Activated naive CD4-positive, alpha-beta T cell treated with anti-CD3 and anti-CD28 coated beads, Interleukin-2, amount 10 ng/mL, durations not matched to agents 7 days and 5 days (primary cell): ENCODE measurements around the gene CSF2RB.
A peak's percentile ranks its signal among the peaks of the same experiment; 100 is the strongest.

ENCODE experiments used
- CTCF ChIA-PET: fragments of 350-600 bp; sonication (Branson Sonifier 250); formaldehyde crosslinking; loops from one replicate; lab custom pipeline; 2021; ENCODE audit warnings: antibody characterized with exemption; lab: Charles Lee
- DNase-seq: peaks from one replicate; pipeline ENCODE4 v3.0.0-alpha.2; 2020
- H3K27ac Mint-ChIP-seq: one replicate; pipeline ENCODE4 v1.8.0; 2021; ENCODE audit warnings: mild to moderate bottlenecking, moderate library complexity, mixed read lengths
- H3K27me3 Mint-ChIP-seq: one replicate; pipeline ENCODE4 v1.8.0; 2021; ENCODE audit warnings: mild to moderate bottlenecking, mixed read lengths
- H3K36me3 Mint-ChIP-seq: one replicate; pipeline ENCODE4 v1.8.0; 2021; ENCODE audit warnings: mixed read lengths
- H3K4me1 Mint-ChIP-seq: one replicate; pipeline ENCODE4 v1.8.0; 2021; ENCODE audit warnings: mixed read lengths
- H3K4me3 Mint-ChIP-seq: one replicate; pipeline ENCODE4 v1.8.0; 2021; ENCODE audit warnings: mild to moderate bottlenecking, moderate library complexity, mixed read lengths
- H3K9me3 Mint-ChIP-seq: one replicate; pipeline ENCODE4 v1.8.0; 2021; ENCODE audit warnings: mixed read lengths

The CSF2RB gene

DNA sequence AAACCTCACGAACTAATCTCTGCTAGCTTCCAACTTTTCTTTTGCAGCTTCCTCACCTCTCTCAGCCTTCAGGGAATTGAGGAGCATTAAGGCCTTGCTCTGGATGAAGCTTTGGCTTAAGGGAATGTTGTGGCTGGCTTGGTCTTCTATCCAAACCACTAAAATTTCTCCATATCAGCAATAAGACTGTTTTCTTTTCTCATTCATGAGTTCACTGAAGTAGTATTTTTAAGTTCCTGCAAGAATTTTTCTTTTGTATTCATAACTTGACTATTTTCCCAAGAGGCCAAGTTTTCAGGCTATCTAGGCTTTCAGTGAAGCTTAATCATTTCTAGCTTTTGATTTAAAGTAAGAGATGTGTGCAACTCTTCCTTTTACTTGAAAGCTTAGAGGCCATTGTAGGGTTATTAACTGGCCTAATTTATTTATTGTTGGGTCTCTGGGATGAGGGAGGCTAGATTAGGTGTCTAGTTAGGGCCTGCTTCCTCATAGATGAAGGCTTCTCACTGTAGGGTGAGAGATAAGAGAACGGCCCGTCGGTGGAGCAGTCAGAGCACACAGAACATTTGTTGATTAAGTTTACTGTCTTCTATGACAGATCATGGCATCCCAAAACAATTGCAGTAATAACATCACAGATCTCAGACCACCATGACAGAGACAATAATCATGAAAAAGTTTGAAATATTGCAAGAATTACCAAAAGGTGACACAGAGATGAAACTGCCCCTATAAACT is 33.2 kb downstream of the CSF2RB start:
- H3K4me1 Mint-ChIP-seq = no peaks in the 10 kb centered on the region
- CTCF ChIA-PET = interaction anchor here (1.3 kb wide), 1 partner anchor 31 kb away, joined by 7 read pairs; no protein-coding TSS in a partner anchor
- no peaks in the 10 kb centered on the region for H3K9me3 Mint-ChIP-seq
- peak; percentile 17 for DNase-seq
- H3K27me3 Mint-ChIP-seq = peaks cover 11% of the 10 kb centered on the region
- no peak overlapping the region for H3K4me3 Mint-ChIP-seq
- no peak overlapping the region for H3K27ac Mint-ChIP-seq
- no peaks in the 10 kb centered on the region for H3K36me3 Mint-ChIP-seq

DNA sequence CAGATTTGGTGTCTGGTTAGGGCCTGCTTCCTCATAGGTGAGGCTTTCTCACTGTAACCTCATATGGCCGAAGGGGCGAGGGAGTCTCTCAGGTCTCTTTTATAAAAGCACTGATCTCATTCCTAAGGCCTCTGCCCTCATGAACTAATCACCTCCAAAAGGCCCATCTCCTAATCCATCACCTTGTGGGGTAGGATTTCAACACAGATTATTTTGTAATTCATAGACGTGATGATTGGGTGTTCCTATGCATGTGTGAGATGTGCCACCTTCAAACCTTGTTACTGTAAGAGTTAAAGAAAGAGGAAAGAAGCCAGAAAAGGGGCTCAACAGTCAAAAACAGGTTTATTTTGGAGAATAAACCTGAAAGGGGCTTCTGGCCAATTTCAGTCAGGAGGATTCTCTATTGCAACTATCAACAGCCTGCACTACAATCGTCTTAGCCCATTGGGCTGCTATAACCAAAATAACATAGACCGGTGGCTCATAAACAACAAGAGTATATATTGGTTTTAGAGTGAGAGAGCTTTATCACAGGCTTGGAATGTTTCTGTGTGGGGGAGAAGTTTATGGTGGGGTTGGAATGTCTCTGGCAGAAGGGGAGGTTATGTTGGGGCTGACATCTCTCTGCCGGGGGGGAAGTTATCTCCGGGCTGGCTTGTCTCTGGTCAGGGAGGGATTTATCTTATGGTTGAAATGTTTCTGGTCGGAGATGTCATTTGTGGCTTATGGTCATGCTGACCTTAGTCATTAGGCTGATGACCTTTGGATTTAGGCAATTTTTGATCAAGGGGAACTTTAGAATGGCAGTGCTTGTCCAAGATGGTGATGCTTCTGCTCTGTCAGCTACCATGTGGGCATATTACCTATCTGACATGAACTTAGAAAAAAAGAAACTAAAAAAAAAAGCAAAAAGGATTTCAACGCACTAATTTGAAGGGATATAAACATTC is 35.1 kb downstream of the CSF2RB start:
- Mint-ChIP-seq H3K4me1 (no peaks in the 10 kb centered on the region), H3K9me3 (no peaks in the 10 kb centered on the region), H3K36me3 (no peaks in the 10 kb centered on the region), H3K27ac (no peak overlapping the region), H3K27me3 (peaks cover 8% of the 10 kb centered on the region), H3K4me3 (no peak overlapping the region)
- CTCF ChIA-PET = no interaction called here
- no peak for DNase-seq

DNA sequence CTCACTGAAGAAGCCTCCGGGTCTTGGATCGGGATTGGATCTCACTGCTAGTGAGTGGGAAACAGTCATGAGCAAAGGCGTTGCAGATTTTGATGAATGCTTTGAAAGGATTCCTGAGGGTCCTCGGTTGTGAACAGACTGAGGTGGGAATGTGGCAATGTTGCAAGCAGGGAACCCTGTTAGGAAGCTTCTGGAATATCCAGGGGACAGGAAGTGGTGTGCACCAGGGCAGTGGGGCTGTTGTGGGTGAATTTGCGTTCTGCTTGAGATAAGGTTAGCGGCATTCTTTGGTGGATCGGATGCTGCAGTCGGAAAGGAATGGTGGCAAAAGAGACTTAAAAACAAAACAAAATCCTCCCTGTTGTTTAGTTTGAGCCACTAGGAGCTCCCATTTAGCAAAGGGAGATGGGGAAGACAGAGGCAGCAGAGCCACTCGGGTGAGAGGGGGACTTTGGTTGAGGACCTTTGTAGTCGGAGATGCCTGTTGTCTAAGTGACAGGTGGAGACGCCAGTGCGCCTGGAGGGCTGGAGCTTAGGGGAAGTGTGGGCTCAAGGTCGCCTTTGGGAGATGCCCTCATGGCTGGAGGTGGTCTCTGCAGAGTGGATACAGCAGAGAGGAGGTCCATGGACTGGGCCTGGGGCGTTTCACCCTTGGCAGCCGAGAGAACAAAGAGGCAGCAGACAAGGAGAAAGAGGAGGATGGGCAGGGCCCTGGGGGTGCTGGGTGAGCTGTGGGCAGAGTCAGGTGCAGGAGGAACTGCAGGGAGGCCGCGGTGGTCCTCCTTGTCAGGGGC is 37.6 kb downstream of the CSF2RB start:
- Mint-ChIP-seq H3K36me3 (no peaks in the 10 kb centered on the region), H3K9me3 (no peaks in the 10 kb centered on the region), H3K27ac (no peak overlapping the region), H3K27me3 (peaks cover 13% of the 10 kb centered on the region), H3K4me3 (no peak overlapping the region), H3K4me1 (no peaks in the 10 kb centered on the region)
- CTCF ChIA-PET = no interaction called here
- DNase-seq = no peak

DNA sequence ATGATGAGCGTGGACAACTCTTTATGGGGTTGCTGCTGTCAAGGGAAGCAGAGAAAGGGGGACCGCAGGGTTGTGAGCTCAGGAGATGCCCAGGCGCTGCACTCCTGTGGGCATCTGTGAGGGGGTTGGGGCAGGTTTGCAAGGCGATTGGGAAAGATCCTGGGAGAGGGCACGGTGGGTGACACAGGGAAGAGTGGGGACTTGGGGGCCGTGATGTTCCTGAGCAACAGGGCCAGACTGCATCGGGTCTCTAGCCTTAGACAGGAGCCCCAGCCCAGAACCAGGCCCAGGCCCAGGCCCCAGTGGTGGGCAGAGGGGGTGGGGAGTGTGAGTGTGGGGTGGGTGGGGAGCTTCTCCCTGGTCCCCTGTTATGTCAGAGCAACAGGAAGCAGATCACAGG is 38.3 kb downstream of the CSF2RB start:
- CTCF ChIA-PET = no interaction called here
- Mint-ChIP-seq H3K27ac (no peak overlapping the region), H3K9me3 (peaks cover 4% of the 10 kb centered on the region), H3K36me3 (no peaks in the 10 kb centered on the region), H3K27me3 (peaks cover 13% of the 10 kb centered on the region), H3K4me3 (no peak overlapping the region), H3K4me1 (no peaks in the 10 kb centered on the region)
- no peak for DNase-seq

DNA sequence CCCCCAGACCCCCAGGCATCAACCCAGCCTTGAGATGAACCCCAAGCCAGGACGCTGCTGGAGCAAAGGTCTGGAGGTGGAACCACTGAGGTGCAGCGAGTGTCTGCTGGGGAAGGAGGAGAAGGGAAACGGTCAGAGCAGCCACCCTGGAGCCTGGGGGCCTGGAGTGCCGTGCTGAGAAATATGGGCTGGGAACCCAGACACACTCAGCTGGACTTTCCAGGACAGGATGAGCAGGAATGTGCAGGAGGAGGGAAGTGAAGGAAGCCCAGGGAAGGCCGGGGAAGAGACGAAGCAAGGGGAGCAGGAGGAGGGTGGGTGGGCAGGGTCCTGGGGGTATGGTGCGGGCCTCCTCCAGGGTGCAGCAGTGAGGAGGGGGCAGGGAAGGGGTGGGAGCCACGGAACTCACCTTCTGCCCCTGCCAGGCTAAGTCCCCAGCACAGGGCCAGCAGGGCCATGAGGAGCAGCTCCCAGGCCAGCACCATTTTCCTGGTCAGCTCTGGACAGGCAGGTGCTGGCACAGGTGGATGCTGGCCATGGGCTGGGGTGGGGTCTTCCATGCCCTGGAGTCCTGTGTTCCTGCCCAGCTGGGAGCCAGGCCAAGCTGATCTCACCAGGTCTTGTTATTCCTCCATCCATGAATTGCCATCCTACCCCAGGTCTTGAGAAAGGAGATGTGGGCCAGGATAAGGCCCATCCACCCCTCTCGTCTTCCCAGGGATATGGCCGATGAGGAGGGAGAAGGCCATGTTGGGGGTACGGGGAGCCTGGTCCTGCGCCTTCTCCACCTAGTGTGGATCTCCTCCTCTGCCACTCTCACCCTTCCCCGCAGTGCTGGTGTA is 40.0 kb downstream of the CSF2RB start:
- CTCF ChIA-PET = no interaction called here
- H3K4me1 Mint-ChIP-seq = no peaks in the 10 kb centered on the region
- peaks cover 9% of the 10 kb centered on the region for H3K9me3 Mint-ChIP-seq

DNA sequence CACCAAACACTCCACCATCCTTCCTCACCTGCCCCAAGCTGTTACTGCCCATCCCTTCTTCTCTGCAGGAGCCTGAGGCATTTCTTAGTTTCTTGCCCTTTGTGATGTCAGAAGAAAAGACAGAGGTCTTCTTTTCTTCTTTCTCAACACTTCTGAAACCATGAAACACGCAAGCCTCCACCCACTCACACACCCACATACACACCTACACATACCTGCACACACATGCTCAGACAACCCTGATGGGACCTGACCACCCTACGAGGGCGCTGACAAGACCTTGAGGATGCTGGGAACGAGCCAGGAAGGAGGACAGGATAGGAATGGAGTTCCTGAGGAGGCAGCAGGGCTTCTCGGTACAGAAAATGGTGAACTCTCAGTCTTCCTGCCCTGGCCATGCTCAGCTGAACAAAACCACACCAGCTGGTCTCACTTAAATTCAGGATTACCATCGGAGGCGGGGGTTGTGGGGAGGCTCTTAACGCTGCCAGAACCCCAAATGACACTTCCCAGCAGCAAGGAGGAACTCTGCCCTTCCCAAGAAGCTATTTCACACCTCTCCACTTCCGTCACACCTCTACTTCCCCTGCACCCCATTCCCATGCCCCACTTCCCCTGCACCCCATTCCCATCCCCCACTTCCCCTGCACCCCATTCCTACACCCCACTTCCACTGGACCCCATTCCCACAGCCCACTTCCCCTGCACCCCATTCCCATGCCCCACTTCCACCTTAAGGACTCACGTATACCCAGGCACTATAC is 41.0 kb downstream of the CSF2RB start:
- H3K4me3 Mint-ChIP-seq = no peak overlapping the region
- no peak overlapping the region for H3K27ac Mint-ChIP-seq
- DNase-seq = no peak
- no peaks in the 10 kb centered on the region for H3K4me1 Mint-ChIP-seq
- H3K27me3 Mint-ChIP-seq = peaks cover 19% of the 10 kb centered on the region
- peaks cover 1% of the 10 kb centered on the region for H3K36me3 Mint-ChIP-seq
- CTCF ChIA-PET = no interaction called here
- peaks cover 9% of the 10 kb centered on the region for H3K9me3 Mint-ChIP-seq

More for the DNA sequence above, 40.0 kb downstream of the CSF2RB start:
- Mint-ChIP-seq H3K27ac (no peak overlapping the region), H3K27me3 (peaks cover 13% of the 10 kb centered on the region), H3K4me3 (no peak overlapping the region), H3K36me3 (peaks cover 1% of the 10 kb centered on the region)
- no peak for DNase-seq

DNA sequence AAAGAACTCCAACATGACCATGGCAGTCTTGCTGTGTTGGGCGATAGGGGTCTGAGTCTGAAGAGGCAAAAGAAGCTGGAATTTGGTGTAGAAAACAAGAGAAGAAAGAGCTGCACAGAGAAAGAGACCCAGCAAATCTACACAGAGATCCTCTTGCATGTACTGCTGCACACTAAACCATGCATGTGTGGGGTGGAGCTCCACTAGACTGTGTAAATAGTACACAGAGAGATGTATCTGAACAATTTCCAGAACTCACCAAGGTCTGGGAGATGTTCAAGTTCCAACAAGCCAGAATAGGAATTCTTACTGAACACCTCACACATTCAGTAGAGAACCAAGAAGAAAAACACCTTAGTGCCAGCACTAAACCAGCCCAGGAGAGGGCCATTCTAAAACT is 42.3 kb downstream of the CSF2RB start:
- Mint-ChIP-seq H3K9me3 (peaks cover 9% of the 10 kb centered on the region), H3K27ac (no peak overlapping the region), H3K4me3 (no peak overlapping the region), H3K36me3 (peaks cover 1% of the 10 kb centered on the region), H3K4me1 (no peaks in the 10 kb centered on the region), H3K27me3 (peaks cover 31% of the 10 kb centered on the region)
- no peak for DNase-seq
- CTCF ChIA-PET = no interaction called here

DNA sequence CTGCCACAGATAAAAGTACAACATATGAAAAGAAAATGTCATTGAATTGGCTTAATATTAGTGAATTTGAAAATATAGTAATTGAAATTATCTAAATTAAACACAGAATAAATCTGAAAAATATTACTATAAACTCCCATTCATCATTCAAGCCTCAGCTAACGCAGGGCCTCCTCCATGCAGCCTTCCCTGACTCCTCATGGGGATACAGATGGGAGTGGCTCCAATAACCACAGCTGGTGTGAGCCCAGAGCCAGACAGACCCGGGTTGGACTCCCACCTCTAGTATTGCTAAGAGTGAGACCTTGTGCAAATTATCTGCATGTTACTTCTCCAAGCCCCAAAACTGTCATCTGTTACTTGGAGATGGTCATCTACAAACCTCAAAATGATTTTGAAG is 44.9 kb downstream of the CSF2RB start:
- no peaks in the 10 kb centered on the region for H3K4me1 Mint-ChIP-seq
- H3K27ac Mint-ChIP-seq = no peak overlapping the region
- peaks cover 33% of the 10 kb centered on the region for H3K27me3 Mint-ChIP-seq
- H3K36me3 Mint-ChIP-seq = peaks cover 1% of the 10 kb centered on the region
- no peak overlapping the region for H3K4me3 Mint-ChIP-seq
- CTCF ChIA-PET = no interaction called here
- H3K9me3 Mint-ChIP-seq = peaks cover 9% of the 10 kb centered on the region
- DNase-seq = no peak

DNA sequence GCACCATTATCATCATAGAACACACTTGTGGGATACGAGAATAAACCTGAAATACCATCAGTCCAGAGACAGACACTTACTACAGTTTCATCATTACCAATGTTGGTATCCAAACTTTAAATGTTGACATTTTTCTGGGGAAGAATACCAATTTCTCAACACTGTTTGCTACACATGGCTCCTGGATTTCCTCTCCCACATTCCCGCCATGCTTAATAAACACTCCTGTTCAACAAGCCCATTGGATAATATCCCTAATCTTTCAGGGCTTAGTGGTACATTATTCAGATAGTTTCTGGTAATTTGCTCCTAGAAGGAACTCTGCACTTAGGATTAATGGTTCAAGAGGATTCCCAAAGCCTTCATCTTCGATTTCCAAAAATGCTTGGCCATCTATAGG is 48.2 kb downstream of the CSF2RB start:
- CTCF ChIA-PET = no interaction called here
- H3K4me3 Mint-ChIP-seq = no peak overlapping the region
- H3K9me3 Mint-ChIP-seq = peaks cover 6% of the 10 kb centered on the region
- H3K27ac Mint-ChIP-seq = no peak overlapping the region
- peaks cover 44% of the 10 kb centered on the region for H3K27me3 Mint-ChIP-seq
- peaks cover 1% of the 10 kb centered on the region for H3K36me3 Mint-ChIP-seq
- DNase-seq = no peak
- H3K4me1 Mint-ChIP-seq = no peaks in the 10 kb centered on the region

DNA sequence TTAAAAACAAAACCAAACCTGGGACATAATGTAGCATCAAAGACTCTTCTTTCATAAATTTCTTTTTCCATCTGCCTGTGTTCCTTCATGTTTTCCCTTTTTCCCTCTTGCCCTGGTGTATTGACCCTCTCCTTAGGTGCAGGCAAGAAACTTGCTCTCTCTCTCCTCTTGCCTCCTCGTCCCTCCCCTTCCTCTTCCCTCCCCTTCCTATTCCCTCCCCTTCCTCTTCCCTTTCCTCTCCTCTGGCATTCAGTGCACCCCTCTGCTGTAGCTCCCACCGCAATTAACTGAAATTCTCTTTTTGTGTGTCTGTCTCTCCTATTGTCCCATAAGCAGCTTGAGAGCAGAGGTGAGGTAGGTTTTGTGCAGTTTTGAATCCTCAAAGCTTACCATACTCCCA is 49.9 kb downstream of the CSF2RB start:
- H3K36me3 Mint-ChIP-seq = no peaks in the 10 kb centered on the region
- H3K27me3 Mint-ChIP-seq = peaks cover 53% of the 10 kb centered on the region
- no peak overlapping the region for H3K27ac Mint-ChIP-seq
- no peak overlapping the region for H3K4me3 Mint-ChIP-seq
- no peak for DNase-seq
- no peaks in the 10 kb centered on the region for H3K9me3 Mint-ChIP-seq
- CTCF ChIA-PET = interaction anchor here (0.7 kb wide), 1 partner anchor 14 kb away, joined by 3 read pairs; no protein-coding TSS in a partner anchor
- H3K4me1 Mint-ChIP-seq = no peaks in the 10 kb centered on the region

DNA sequence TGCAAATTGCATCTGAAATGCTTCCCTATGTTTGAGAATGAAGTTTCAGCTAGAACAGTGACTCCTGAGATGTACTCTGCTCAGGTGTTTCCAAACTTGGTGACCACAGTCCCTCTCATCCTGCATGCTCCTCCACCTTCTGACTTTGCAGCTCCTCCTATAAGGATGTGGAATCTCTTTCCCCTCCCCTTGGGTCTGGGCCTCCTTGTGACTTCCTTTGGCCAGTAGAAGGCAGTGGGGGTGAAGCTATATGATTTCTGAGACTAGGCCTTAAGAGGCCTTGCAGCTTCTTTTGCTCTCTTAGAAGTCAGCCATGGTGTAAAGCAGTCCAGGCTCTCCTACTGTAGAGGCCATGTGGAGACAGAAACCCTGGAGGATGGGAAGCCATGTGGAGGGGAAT is 50.7 kb downstream of the CSF2RB start:
- Mint-ChIP-seq H3K4me1 (no peaks in the 10 kb centered on the region), H3K27me3 (peaks cover 55% of the 10 kb centered on the region), H3K9me3 (no peaks in the 10 kb centered on the region), H3K27ac (peak overlapping the region; percentile 9), H3K4me3 (no peak overlapping the region), H3K36me3 (no peaks in the 10 kb centered on the region)
- DNase-seq = no peak
- CTCF ChIA-PET = no interaction called here

DNA sequence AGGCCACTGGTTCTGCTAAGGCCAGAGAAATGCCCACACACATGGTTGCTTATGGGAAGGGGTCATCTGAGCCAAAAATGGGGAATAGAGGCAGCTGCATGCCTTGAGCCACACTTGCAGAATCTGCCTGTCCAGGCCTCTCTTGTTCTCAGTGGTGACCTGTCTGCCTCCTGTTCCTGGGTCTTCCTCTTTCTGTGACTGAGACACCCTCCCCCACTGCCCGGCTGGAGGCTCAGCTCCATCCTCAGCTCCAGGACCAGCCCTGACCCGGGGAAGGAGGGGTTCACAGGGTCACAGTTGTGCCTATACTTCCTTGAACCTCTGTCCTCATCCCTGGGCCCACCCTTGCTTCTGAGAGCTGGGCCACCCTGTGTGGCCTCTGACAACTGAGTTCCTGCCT is 52.3 kb downstream of the CSF2RB start:
- no peak for DNase-seq
- no peaks in the 10 kb centered on the region for H3K4me1 Mint-ChIP-seq

More for the DNA sequence above, 52.3 kb downstream of the CSF2RB start:
- peaks cover 46% of the 10 kb centered on the region for H3K27me3 Mint-ChIP-seq
- no peaks in the 10 kb centered on the region for H3K36me3 Mint-ChIP-seq
- no peak overlapping the region for H3K4me3 Mint-ChIP-seq
- H3K27ac Mint-ChIP-seq = no peak overlapping the region
- H3K9me3 Mint-ChIP-seq = no peaks in the 10 kb centered on the region
- CTCF ChIA-PET = interaction anchor here (0.8 kb wide), 1 partner anchor 208 kb away, joined by 3 read pairs; no protein-coding TSS in a partner anchor
